ENCODE data around the gene ALAS2.
"Not testable (repeated sequence)": the region's sequence is repeated elsewhere in the genome, so short reads cannot be mapped to it uniquely, and the experiment has no call there.

DNA sequence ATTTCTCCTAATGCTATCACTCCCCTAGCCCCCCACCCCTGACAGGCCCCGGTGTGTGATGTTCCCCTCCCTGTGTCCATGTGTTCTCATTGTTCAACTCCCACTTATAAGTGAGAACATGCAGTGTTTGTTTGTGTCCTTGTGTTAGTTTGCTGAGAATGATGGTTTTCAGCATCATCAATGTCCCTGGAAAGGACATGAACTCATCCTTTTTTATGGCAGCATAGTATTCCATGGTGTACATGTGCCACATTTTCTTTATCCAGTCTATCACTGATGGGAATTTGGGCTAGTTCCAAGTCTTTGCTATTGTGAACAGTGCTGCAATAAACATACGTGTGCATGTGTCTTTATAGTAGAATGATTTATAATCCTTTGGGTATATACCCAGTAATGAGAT, 36.4 kb upstream of the ALAS2 start:
- not testable (repeated sequence) for TF ChIP-seq SP1 (IDR thresholded peaks at IDR 0.05); RAD21 (IDR thresholded peaks at IDR 0.05); TAF1 (conservative IDR thresholded peaks at IDR 0.05); GABPA (IDR thresholded peaks at IDR 0.05 in 1 of 2, conservative IDR thresholded peaks at IDR 0.05 in 1 of 2); JUND (IDR thresholded peaks at IDR 0.05); FOXA1 (IDR thresholded peaks at IDR 0.05); YY1 (IDR thresholded peaks at IDR 0.05); RXRA (IDR thresholded peaks at IDR 0.05); EGR1 (IDR thresholded peaks at IDR 0.05; ENCODE audit: low read depth in 2 of 2)
- TF ChIP-seq, protein P1, sequence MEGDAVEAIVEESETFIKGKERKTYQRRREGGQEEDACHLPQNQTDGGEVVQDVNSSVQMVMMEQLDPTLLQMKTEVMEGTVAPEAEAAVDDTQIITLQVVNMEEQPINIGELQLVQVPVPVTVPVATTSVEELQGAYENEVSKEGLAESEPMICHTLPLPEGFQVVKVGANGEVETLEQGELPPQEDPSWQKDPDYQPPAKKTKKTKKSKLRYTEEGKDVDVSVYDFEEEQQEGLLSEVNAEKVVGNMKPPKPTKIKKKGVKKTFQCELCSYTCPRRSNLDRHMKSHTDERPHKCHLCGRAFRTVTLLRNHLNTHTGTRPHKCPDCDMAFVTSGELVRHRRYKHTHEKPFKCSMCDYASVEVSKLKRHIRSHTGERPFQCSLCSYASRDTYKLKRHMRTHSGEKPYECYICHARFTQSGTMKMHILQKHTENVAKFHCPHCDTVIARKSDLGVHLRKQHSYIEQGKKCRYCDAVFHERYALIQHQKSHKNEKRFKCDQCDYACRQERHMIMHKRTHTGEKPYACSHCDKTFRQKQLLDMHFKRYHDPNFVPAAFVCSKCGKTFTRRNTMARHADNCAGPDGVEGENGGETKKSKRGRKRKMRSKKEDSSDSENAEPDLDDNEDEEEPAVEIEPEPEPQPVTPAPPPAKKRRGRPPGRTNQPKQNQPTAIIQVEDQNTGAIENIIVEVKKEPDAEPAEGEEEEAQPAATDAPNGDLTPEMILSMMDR (IDR thresholded peaks at IDR 0.05; ENCODE audit: low read depth, low read length, missing input control): not testable (repeated sequence)
- TF ChIP-seq, protein P2, sequence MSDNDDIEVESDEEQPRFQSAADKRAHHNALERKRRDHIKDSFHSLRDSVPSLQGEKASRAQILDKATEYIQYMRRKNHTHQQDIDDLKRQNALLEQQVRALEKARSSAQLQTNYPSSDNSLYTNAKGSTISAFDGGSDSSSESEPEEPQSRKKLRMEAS (IDR thresholded peaks at IDR 0.05): not testable (repeated sequence)
- TF ChIP-seq, protein P3, sequence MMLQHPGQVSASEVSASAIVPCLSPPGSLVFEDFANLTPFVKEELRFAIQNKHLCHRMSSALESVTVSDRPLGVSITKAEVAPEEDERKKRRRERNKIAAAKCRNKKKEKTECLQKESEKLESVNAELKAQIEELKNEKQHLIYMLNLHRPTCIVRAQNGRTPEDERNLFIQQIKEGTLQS (IDR thresholded peaks at IDR 0.05): not testable (repeated sequence)
- TF ChIP-seq, protein P4, sequence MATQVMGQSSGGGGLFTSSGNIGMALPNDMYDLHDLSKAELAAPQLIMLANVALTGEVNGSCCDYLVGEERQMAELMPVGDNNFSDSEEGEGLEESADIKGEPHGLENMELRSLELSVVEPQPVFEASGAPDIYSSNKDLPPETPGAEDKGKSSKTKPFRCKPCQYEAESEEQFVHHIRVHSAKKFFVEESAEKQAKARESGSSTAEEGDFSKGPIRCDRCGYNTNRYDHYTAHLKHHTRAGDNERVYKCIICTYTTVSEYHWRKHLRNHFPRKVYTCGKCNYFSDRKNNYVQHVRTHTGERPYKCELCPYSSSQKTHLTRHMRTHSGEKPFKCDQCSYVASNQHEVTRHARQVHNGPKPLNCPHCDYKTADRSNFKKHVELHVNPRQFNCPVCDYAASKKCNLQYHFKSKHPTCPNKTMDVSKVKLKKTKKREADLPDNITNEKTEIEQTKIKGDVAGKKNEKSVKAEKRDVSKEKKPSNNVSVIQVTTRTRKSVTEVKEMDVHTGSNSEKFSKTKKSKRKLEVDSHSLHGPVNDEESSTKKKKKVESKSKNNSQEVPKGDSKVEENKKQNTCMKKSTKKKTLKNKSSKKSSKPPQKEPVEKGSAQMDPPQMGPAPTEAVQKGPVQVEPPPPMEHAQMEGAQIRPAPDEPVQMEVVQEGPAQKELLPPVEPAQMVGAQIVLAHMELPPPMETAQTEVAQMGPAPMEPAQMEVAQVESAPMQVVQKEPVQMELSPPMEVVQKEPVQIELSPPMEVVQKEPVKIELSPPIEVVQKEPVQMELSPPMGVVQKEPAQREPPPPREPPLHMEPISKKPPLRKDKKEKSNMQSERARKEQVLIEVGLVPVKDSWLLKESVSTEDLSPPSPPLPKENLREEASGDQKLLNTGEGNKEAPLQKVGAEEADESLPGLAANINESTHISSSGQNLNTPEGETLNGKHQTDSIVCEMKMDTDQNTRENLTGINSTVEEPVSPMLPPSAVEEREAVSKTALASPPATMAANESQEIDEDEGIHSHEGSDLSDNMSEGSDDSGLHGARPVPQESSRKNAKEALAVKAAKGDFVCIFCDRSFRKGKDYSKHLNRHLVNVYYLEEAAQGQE (IDR thresholded peaks at IDR 0.05): not testable (repeated sequence)
- TF ChIP-seq, protein P5, sequence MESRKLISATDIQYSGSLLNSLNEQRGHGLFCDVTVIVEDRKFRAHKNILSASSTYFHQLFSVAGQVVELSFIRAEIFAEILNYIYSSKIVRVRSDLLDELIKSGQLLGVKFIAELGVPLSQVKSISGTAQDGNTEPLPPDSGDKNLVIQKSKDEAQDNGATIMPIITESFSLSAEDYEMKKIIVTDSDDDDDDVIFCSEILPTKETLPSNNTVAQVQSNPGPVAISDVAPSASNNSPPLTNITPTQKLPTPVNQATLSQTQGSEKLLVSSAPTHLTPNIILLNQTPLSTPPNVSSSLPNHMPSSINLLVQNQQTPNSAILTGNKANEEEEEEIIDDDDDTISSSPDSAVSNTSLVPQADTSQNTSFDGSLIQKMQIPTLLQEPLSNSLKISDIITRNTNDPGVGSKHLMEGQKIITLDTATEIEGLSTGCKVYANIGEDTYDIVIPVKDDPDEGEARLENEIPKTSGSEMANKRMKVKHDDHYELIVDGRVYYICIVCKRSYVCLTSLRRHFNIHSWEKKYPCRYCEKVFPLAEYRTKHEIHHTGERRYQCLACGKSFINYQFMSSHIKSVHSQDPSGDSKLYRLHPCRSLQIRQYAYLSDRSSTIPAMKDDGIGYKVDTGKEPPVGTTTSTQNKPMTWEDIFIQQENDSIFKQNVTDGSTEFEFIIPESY (IDR thresholded peaks at IDR 0.05): not testable (repeated sequence)
